Upper lobe of left lung (tissue), 6 donors: ENCODE results near the gene SLC6A18. TPM values are rescaled to one million over a fixed set of nuclear protein-coding genes. Genes with fewer than 3 reads are reported as not detected.

Experiments used
- ATAC-seq, 2 donors: fragments of 200-7000 bp; cut with Tn5 transposase; one replicate each; pipeline ENCODE4 v1.9.1; 2022; ENCODE audit warnings: mild to moderate bottlenecking in 2 of 2, moderate library complexity in 2 of 2; ENCODE audit not compliant: low FRiP score in 2 of 2
- DNase-seq, 2 donors: peaks; one replicate each; pipeline ENCODE4 v3.0.0-alpha.2; 2019 to 2020
- H3K27ac ChIP-seq, 4 donors: fragments of 200-600 bp; sonication (generic); one replicate each; pipeline ENCODE4 v1.5.1; 2016 to 2019
- H3K27me3 ChIP-seq, 4 donors: fragments of 200-600 bp; sonication (generic); one replicate each; pipeline ENCODE4 v1.5.1; 2017 to 2019
- H3K36me3 ChIP-seq, 4 donors: fragments of 200-600 bp; sonication (generic); one replicate each; pipeline ENCODE4 v1.5.1; 2016 to 2019
- H3K4me1 ChIP-seq, 4 donors: fragments of 200-600 bp; sonication (generic); one replicate each; pipeline ENCODE4 v1.5.1; 2018 to 2019
- H3K4me3 ChIP-seq, 4 donors: fragments of 200-600 bp; sonication (generic); one replicate each; pipeline ENCODE4 v1.5.1; 2017 to 2019; ENCODE audit warnings: mild to moderate bottlenecking in 2 of 4, moderate library complexity in 1 of 4
- H3K9me3 ChIP-seq, 4 donors: fragments of 200-600 bp; sonication (generic); one replicate each; pipeline ENCODE4 v1.5.1; 2018 to 2019
- CTCF ChIP-seq, 6 experiments: fragments of 450-650 bp in 4 of 6; fragments of 200-600 bp in 2 of 6; sonication (generic) in 2 of 6; IDR thresholded peaks; one replicate each; pipeline ENCODE4 v1.5.1; 2016 to 2019; ENCODE audit warnings: antibody characterized with exemption in 6 of 6
- EP300 ChIP-seq, 4 donors: sonication (generic); formaldehyde crosslinking; IDR thresholded peaks; one replicate each; pipeline ENCODE4 v1.5.1; 2017; ENCODE audit warnings: antibody characterized with exemption in 4 of 4, control low read depth in 2 of 4
- POLR2A ChIP-seq, 4 donors: fragments of 450-650 bp; IDR thresholded peaks; one replicate each; pipeline ENCODE4 v1.5.1; 2016 to 2017; ENCODE audit warnings: antibody characterized with exemption in 4 of 4, mild to moderate bottlenecking in 2 of 4
- POLR2AphosphoS5 ChIP-seq, 2 donors: sonication (generic); formaldehyde crosslinking; IDR thresholded peaks; one replicate each; pipeline ENCODE4 v1.5.1; 2017; ENCODE audit warnings: antibody characterized with exemption in 2 of 2
- WGBS, 2 donors: methylation state at CpG; one replicate each; pipeline ENCODE4 v1.1.5; 2017 to 2018; 5-methylcytosine and 5-hydroxymethylcytosine counted together
- total RNA-seq, 6 donors: library from RNA; depleted of rRNA in 4 of 6; stranded (reverse); fragments of >200 nt in 4 of 6; gene quantifications; one replicate each; pipeline versions ENCODE4 v1.1.0 to v1.2.1, GENCODE V29; 2016 to 2021
- donor health status: DM: no; HTN: no; CAD: no; lungs with moderate emphysema.
- donor health status: DM: no; HTN: yes; CAD: no; lungs with severe emphysema.

The SLC6A18 gene
- total RNA-seq, 6 donors from 2014 or later, result not detected

- Histone ChIP-seq H3K4me1 (peaks cover 0 to 9% (median 0%) of the 10 kb centered on the region in 4 donors), H3K27ac (no peak overlapping the region), H3K9me3 (no peaks in the 10 kb centered on the region), H3K27me3 (peaks cover 0 to 21% (median 5%) of the 10 kb centered on the region in 4 donors), H3K4me3 (no peak overlapping the region), H3K36me3 (no peaks in the 10 kb centered on the region)
- TF ChIP-seq EP300 (IDR thresholded peaks at IDR 0.05) (no peak), CTCF (IDR thresholded peaks at IDR 0.05) (no peak), POLR2A (IDR thresholded peaks at IDR 0.05) (no peak), POLR2AphosphoS5 (IDR thresholded peaks at IDR 0.05) (no peak)
- DNase-seq (peak in 1 of 2 donors; percentile 86), ATAC-seq (peak in 1 of 2 donors; percentile 19)
- 27 to 30% methylated on average over 28 to 43 of the region's 43 CpGs for WGBS, 2 donors
These were observed 21.7 kb downstream of the SLC6A18 start for GRCh38 chr5:1246711-1247431.

DNA sequence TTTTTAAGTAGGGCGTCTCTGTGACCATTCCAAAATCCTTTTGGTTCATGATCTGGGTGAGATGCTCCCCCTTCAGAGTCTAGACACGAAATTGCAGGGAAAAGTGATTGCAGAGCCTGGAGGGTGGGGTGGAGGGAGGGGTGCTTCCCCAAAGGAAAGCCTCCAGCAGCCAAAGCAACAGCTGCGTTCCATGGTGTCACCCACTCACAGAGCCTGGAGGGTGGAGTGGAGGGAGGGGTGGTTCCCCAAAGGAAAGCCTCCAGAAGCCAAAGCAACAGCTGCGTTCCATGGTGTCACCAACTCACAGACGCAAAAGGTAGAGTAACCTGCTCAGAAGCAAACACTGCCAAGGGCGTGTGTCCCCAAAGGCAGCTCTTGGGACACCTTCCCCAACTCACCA is 22.6 kb downstream of the SLC6A18 start:
- no peak for ATAC-seq
- H3K36me3 ChIP-seq, result no peaks in the 10 kb centered on the region
- no peak overlapping the region for H3K27ac ChIP-seq
- no peak for TF ChIP-seq CTCF (IDR thresholded peaks at IDR 0.05)
- TF ChIP-seq EP300 (IDR thresholded peaks at IDR 0.05), result no peak
- no peak for TF ChIP-seq POLR2AphosphoS5 (IDR thresholded peaks at IDR 0.05)
- TF ChIP-seq POLR2A (IDR thresholded peaks at IDR 0.05), result no peak
- H3K4me1 ChIP-seq, result peaks cover 0 to 9% (median 0%) of the 10 kb centered on the region in 4 donors
- peaks cover 0 to 21% (median 5%) of the 10 kb centered on the region in 4 donors for H3K27me3 ChIP-seq
- H3K4me3 ChIP-seq, result no peak overlapping the region
- H3K9me3 ChIP-seq, result no peaks in the 10 kb centered on the region
- WGBS, 2 donors, result 62 to 73% methylated on average over 4 to 6 of the region's 6 CpGs
- no peak for DNase-seq

DNA sequence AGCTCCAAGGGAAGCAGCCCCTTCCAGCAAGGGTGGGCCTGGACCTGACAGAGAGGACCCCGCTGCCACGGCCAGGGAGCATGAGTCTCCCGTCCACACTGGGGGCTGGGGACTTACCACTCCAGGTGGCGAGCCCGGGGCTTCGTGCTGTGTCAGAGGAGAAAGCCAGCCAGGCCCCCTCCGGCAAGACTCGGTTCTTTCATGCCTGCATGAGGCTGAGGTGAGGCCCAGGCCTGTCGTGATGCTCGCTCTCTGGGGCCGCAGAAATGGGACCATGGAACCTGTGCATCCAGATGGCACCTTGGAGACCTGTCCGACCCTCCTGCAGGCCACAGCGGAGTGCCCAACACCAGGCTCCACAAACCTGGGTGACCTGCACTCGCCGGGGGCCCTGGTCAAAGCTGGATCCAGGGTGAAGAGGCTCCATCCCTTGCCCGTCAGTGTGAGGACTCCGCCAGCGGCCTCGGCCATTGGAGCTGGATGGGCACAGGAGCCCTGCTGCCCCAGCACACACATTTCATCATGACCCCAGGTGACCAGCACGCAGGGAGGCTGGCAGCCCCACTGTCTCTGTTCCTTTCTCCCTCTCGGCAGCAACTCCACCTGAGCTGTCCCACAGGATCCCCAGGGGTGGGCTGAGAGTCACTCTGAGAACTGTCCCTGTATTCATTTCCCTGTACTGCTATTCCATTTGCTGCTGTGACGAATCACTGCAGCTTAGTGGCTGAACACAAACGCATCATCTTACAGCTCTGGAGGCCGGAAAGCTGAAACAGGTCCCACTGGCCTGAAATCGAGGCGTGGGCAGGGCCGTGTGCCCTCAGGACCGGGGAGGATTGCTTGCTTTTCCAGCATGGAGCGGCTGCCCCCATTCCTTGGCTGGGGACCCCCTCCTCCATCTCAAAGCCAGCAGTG is 24.4 kb downstream of the SLC6A18 start:
- Histone ChIP-seq H3K27ac (no peak overlapping the region), H3K4me3 (no peak overlapping the region), H3K27me3 (peaks cover 0 to 21% (median 5%) of the 10 kb centered on the region in 4 donors), H3K9me3 (no peaks in the 10 kb centered on the region), H3K36me3 (no peaks in the 10 kb centered on the region), H3K4me1 (peaks cover 0 to 9% (median 0%) of the 10 kb centered on the region in 4 donors)
- DNase-seq (peak in 1 of 2 donors; percentile 72), ATAC-seq (no peak)
- WGBS, 2 donors, result 60 to 80% methylated on average over 10 to 29 of the region's 29 CpGs
- no peak for TF ChIP-seq POLR2AphosphoS5 (IDR thresholded peaks at IDR 0.05)
- TF ChIP-seq POLR2A (IDR thresholded peaks at IDR 0.05), result no peak
- no peak for TF ChIP-seq EP300 (IDR thresholded peaks at IDR 0.05)

- H3K4me3 ChIP-seq, result no peak overlapping the region
- H3K36me3 ChIP-seq, result no peaks in the 10 kb centered on the region
- peak in 1 of 2 donors; percentile 79 for DNase-seq
- TF ChIP-seq CTCF (IDR thresholded peaks at IDR 0.05) (no peak), POLR2AphosphoS5 (IDR thresholded peaks at IDR 0.05) (no peak), EP300 (IDR thresholded peaks at IDR 0.05) (no peak), POLR2A (IDR thresholded peaks at IDR 0.05) (no peak)
- no peak for ATAC-seq
- no peaks in the 10 kb centered on the region for H3K9me3 ChIP-seq
- 68 to 70% methylated on average over 24 to 27 of the region's 27 CpGs for WGBS, 2 donors
- H3K4me1 ChIP-seq, result no peaks in the 10 kb centered on the region
- H3K27me3 ChIP-seq, result no peaks in the 10 kb centered on the region
- no peak overlapping the region for H3K27ac ChIP-seq
These were observed 26.7 kb downstream of the SLC6A18 start for GRCh38 chr5:1251678-1252580.
